GM21786 (cell line): Measurements from ENCODE around the gene FGF21.
"Not testable (repeated sequence)": the region's sequence is repeated elsewhere in the genome, so short reads cannot be mapped to it uniquely, and the experiment has no call there.

Experiments
- ATAC-seq: cut with Tn5 transposase; IDR thresholded peaks from one replicate; pipeline ENCODE4 v1.9.1; 2021; ENCODE audit not compliant: unreplicated experiment

Gene FGF21

DNA sequence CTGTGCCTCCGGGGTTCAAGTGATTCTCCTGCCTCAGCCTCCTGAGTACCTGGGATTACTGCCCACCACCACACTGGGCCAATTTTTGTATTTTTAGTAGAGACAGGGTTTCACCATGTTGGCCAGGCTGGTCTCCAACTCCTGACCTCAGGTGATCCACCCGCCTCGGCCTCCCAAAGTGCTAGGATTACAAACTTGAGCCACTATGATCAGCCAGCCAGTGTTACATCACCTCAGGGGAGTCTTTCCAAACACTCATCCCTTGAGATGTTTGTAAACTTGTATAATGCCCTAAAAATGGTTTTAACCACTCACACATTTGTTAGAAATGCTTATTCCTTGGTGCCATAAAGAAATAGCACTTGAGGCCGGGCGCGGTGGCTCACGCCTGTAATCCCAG lies 31.1 kb downstream of the FGF21 start:
- ATAC-seq: not testable (repeated sequence)

DNA sequence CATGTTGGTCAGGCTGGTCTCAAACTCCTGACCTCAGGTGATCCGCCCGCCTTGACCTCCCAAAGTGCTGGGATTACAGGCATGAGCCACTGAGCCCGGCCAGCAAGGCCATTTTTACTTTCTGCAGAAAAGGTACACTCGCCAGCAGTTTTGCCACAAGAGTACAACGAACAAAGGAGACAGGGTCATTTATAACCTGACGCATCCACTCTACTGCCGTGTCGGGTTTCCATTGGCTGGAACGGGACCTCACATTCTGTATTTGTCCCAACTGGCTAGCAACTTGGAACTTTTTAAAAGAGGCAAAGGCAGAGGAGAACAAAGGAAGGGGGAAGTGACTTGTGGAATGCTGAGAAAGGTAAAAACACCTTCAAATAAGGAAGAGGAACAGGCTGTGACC lies 32.0 kb downstream of the FGF21 start:
- ATAC-seq: not testable (repeated sequence)

DNA sequence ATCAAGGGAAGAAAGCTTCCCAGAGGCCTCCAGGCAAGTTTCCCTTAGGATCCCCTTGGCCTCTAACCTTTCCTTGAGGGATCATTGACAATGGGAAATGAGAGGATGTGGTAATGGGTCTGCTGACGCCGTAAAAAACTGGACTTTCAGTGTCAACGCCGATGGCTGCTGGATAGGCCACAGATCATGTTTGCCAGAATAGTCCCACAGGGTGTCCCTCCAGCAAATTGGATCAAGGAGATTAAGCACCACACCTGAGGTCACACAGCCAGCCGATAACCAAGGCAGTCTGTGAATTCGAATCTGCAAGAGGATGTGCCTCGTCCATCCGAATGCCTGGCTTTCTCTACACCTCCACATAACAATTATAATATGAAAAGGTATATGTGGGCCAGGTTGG lies 37.9 kb downstream of the FGF21 start:
- ATAC-seq: no peak

DNA sequence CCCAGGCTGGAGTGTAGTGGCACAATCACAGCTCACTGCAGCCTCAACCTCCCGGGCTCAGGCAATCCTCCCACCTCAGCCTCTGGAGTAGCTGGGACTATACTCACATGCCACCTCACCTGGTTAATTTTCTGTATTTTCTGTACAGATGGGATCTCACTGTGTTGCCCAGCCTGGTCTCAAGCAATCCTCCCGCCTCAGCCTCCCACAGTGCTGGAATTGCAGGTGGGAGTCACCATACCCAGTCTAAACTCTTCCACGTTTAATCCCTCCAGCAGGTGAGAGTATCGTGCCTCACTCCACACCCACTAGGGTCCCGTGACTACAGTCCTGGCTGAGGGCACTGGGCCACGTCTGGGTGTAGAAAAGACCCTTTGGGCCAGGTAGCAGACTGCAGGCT lies 39.0 kb downstream of the FGF21 start:
- no peak for ATAC-seq

DNA sequence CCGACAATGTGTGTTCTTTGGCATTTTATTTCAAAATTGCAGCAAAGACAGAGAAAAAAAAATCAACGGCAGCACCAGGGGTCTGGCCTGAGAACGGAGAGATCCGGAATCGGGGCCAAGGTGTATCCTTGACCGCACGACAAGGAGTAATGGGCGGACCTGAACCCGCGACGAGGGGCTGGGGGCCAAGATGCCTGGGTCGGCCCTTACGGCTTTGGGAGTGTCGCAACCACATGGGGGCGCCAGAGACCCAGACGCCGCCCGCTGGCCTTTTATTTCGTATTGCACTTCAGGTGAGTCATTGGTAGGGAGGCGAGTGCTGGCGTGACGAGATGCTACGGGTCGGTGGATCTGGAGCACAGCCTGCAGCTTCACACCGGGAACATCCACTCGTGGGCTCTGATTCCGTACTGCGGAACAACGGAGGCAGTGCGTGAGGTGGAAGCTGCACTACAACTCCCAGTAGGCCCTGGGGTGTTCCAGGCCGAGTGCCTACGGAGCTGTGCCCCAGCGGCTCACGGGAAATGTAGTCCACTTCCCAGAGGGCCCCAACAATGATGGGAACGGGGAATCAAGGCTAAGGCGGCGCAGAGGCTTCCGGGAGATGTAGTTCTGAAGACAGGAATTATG lies 39.8 kb downstream of the FGF21 start:
- ATAC-seq: peak; percentile 81

GRCh38 chr19:48795685-48796070 lies 40.4 kb downstream of the FGF21 start:
- no peak for ATAC-seq

GRCh38 chr19:48796298-48797083 lies 41.2 kb downstream of the FGF21 start:
- no peak for ATAC-seq

DNA sequence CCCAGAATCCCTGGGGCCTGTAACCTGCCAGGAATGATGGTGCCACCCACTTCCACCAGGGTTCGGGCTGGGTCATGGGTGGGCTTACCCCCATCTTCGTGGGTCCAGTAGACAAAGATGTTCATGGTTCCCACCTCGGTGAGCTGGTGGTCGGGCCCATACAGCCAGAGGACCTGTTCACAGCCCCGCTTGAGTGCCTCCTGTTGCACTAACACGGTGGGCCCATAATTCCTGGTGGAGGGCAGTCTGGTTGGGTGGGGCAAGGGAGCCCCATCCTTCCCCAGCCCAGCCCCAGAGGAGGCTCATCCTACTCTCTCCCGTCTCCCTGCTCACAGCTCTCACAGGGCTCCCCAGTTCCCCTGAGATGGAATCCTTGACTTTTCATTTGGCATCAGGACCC lies 41.8 kb downstream of the FGF21 start:
- no peak for ATAC-seq

GRCh38 chr19:48798937-48799336 lies 43.6 kb downstream of the FGF21 start:
- no peak for ATAC-seq

DNA sequence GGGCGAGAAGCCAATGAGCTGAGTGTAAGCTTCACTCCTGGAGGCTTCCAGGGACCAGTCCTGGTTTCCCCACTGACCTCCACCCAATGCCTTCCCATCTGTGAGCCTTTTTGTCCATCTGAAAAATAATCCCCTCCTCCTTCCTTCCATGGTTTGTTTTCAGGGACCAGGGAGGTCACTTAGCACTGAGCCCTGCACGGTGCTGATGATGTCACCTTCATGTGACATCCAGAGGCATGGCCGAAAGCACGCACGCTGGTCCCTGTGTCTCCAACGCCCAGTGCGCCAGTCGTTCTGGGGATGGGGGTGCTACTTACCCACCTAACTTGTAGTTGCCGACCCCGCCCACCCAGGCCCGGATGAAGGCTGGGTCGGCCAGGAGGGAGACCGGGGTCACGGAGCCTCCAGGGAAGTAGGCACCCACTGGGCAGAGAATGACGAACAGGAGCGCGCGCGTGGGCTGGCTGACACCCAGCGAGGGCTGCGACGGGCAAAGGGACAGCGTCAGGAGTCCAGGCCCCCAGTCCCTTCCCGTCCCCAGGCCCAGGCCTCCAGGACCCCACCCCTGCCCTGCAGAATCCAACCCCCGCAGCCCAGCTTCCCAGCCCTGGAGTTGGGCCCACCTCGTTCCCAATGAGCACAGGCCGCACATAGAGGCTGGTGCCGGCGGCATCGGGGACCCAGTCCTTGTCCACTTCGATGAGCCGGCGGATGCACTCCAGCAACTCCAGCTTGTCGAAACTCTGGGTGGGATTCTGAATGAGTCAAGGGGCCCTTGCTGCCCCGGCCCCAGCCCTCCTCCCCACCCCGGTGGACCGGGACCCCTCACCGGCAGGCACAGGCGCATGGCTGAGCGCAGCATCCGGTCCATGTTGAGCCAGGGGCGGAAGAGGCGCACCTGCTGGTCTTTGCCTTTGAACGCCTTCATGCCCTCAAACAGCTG lies 44.3 kb downstream of the FGF21 start:
- ATAC-seq: no peak

- ATAC-seq: no peak
These were observed 47.3 kb downstream of the FGF21 start for GRCh38 chr19:48802623-48803022.

DNA sequence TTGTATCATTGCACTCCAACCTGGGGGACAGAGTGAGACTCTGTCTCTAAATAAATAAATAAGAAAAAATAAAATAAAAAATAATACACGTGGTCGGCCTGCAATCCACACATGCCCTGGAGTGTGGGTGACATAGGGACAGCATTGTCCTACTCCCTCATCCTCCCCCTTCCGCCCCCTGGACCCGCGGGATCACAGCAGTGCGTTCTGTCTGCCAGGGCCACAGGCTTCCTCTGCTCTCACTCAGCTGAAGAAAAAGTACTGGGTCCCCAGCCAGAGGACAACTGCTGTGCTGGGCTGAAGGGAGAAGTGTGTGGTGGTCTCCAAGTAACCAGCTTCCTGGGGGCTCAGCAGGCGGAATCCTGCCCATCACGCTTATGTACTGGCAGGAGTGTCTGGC lies 49.2 kb downstream of the FGF21 start:
- no peak for ATAC-seq

GRCh38 chr19:48805452-48805851 lies 50.1 kb downstream of the FGF21 start:
- no peak for ATAC-seq

DNA sequence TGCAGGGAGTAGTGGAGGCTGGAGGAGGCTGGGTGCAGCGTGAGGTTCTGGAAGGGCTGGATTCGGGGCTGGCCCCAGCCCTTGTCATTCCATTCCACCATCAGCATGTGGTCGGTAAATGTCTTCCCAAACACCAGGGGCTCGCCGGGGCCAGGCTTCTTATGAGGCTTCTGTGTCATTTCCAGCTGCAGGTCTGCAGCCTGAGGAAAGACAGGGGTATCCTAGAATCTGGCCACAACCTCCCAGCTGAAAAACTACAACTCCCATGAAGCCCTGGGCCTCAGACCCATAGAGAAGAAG lies 51.1 kb downstream of the FGF21 start:
- no peak for ATAC-seq

DNA sequence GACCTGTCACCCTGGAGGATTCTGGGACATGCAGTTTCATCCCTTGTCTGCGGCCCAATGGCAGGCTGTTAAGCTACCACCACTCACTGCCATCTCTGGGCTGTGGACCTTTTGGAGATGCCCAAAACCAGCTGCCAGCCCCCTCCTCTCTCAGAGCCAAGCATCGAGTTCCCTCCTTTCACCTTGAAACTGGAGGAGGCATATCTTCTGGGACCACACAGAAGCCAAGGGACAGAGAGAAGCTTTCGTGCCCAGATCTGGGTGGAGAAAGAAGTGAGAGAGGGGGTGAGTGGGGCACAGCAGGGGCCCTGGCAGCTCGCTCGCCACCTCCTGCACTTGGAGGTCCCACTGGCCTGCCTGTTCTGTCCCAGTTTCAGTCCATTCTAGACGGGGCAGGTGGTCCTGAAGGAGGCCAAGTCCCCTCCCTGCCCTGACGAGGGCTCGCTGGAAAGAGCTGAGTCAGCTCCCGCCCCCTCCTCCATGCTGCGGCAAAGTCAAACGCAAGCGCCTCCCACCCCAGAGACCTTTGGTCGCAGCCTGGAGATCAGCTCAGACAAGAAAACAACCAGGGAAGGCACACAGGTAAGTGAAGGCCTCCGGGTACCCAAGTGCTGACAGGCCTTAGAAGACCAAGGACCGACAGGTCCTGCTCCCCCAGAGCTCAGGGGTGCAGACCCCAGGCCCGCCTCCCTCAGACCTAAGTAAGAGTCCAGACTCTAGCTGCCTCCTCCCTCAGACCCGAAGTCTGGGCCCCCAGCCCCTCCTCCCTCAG lies 51.7 kb downstream of the FGF21 start:
- no peak for ATAC-seq

- ATAC-seq: no peak
These were observed 52.4 kb downstream of the FGF21 start for GRCh38 chr19:48807590-48808308.
